IPS-18c (cell line): ENCODE data around the gene AHNAK.
A peak's percentile ranks its signal among the peaks of the same experiment; 100 is the strongest.
"Not testable (repeated sequence)": the region's sequence is repeated elsewhere in the genome, so short reads cannot be mapped to it uniquely, and the experiment has no call there.

Experiments used
- H3K4me3 ChIP-seq: 2 replicates; pipeline ENCODE4 v1.7.0; 2013; ENCODE audit warnings: low read depth, mild to moderate bottlenecking, low read length, moderate library complexity; ENCODE audit not compliant: insufficient read depth
- H3K9me3 ChIP-seq: one replicate; pipeline ENCODE4 v1.6.1; 2013; ENCODE audit warnings: mild to moderate bottlenecking, low read length, moderate library complexity; ENCODE audit not compliant: control insufficient read depth, insufficient read depth

The AHNAK gene

GRCh38 chr11:62546244-62546928 lies at the start of gene AHNAK:
Gene AHNAK (minus strand): TSS chr11:62546806. CDS start chr11:62536098, 10,708 bp downstream.
- H3K9me3 ChIP-seq, result peaks cover 2% of the 10 kb centered on the region
- H3K4me3 ChIP-seq, result peak within 1 kb of the TSS; percentile 84

GRCh38 chr11:62595124-62595523 lies 48.5 kb upstream of the AHNAK start:
- Histone ChIP-seq H3K4me3 (no peak overlapping the region), H3K9me3 (no peaks in the 10 kb centered on the region)

- Histone ChIP-seq H3K4me3 (no peak overlapping the region), H3K9me3 (no peaks in the 10 kb centered on the region)
These were observed 46.9 kb upstream of the AHNAK start for GRCh38 chr11:62593434-62594044.

- H3K4me3 ChIP-seq, result no peak overlapping the region
- H3K9me3 ChIP-seq, result no peaks in the 10 kb centered on the region
These were observed 46.4 kb upstream of the AHNAK start for GRCh38 chr11:62592989-62593421.

GRCh38 chr11:62592146-62592815 lies 45.7 kb upstream of the AHNAK start:
- peak overlapping the region; percentile 68 for H3K4me3 ChIP-seq
- no peaks in the 10 kb centered on the region for H3K9me3 ChIP-seq

GRCh38 chr11:62591448-62592145 lies 45.0 kb upstream of the AHNAK start, which contains the start of gene TUT1:
Gene TUT1 (minus strand): TSS chr11:62591523. CDS start chr11:62591485, 38 bp downstream.
- Histone ChIP-seq H3K4me3 (peak within 1 kb of the TSS; percentile 97), H3K9me3 (no peaks in the 10 kb centered on the region)

- no peak overlapping the region for H3K4me3 ChIP-seq
- H3K9me3 ChIP-seq, result no peaks in the 10 kb centered on the region
These were observed 42.5 kb upstream of the AHNAK start for GRCh38 chr11:62588966-62589637.

GRCh38 chr11:62585356-62585755 lies 38.8 kb upstream of the AHNAK start:
- H3K9me3 ChIP-seq, H3K4me3 ChIP-seq: not testable (repeated sequence)

GRCh38 chr11:62581735-62582134 lies 35.1 kb upstream of the AHNAK start:
- H3K4me3 ChIP-seq, result not testable (repeated sequence)

GRCh38 chr11:62580959-62581715 lies 34.5 kb upstream of the AHNAK start:
- Histone ChIP-seq H3K9me3 (no peaks in the 10 kb centered on the region), H3K4me3 (no peak overlapping the region)

More at GRCh38 chr11:62581735-62582134, 35.1 kb upstream of the AHNAK start:
- not testable (repeated sequence) for H3K9me3 ChIP-seq

- Histone ChIP-seq H3K9me3 (no peaks in the 10 kb centered on the region), H3K4me3 (no peak overlapping the region)
These were observed 32.6 kb upstream of the AHNAK start for GRCh38 chr11:62579252-62579651.

- no peaks in the 10 kb centered on the region for H3K9me3 ChIP-seq
These were observed 31.9 kb upstream of the AHNAK start for GRCh38 chr11:62578541-62578940.

GRCh38 chr11:62577046-62577714 lies 30.6 kb upstream of the AHNAK start:
- Histone ChIP-seq H3K4me3 (no peak overlapping the region), H3K9me3 (no peaks in the 10 kb centered on the region)

More at GRCh38 chr11:62578541-62578940, 31.9 kb upstream of the AHNAK start:
- H3K4me3 ChIP-seq, result no peak overlapping the region

- H3K9me3 ChIP-seq, result no peaks in the 10 kb centered on the region
- H3K4me3 ChIP-seq, result no peak overlapping the region
These were observed 29.2 kb upstream of the AHNAK start for GRCh38 chr11:62575837-62576236.

- H3K4me3 ChIP-seq, result peak overlapping the region; percentile 66; the same call in 1 of the 2 replicates
- no peaks in the 10 kb centered on the region for H3K9me3 ChIP-seq
These were observed 28.6 kb upstream of the AHNAK start for GRCh38 chr11:62575156-62575555.
